Suppressor macrophage treated with lipopolysaccharide for 4 hours (primary cell): ENCODE data around the gene RITA1.

Experiments
- DNase-seq: peaks from one replicate; pipeline ENCODE4 v3.0.0-alpha.2; 2020

The RITA1 gene

GRCh38 chr12:113232089-113232839 is 46.7 kb downstream of the RITA1 start:
- DNase-seq, result peak; percentile 52

GRCh38 chr12:113232840-113233585 is 47.5 kb downstream of the RITA1 start:
- DNase-seq, result peak; percentile 93

- no peak for DNase-seq
These were observed 48.4 kb downstream of the RITA1 start for GRCh38 chr12:113233967-113234366.

- DNase-seq, result no peak
These were observed 49.0 kb downstream of the RITA1 start for GRCh38 chr12:113234483-113234882.

GRCh38 chr12:113235976-113236375 is 50.5 kb downstream of the RITA1 start:
- no peak for DNase-seq

GRCh38 chr12:113236539-113237399 is 51.2 kb downstream of the RITA1 start:
- peak; percentile 42 for DNase-seq

GRCh38 chr12:113237748-113238147 is 52.2 kb downstream of the RITA1 start:
- DNase-seq, result no peak

- DNase-seq, result no peak
These were observed 52.8 kb downstream of the RITA1 start for GRCh38 chr12:113238309-113238708.

- no peak for DNase-seq
These were observed 53.8 kb downstream of the RITA1 start for GRCh38 chr12:113239288-113239771.

- DNase-seq, result no peak
These were observed 54.4 kb downstream of the RITA1 start for GRCh38 chr12:113239811-113240331.

- DNase-seq, result peak; percentile 71
These were observed 54.9 kb downstream of the RITA1 start for GRCh38 chr12:113240395-113240794.

- DNase-seq, result peak; percentile 80
These were observed 55.9 kb downstream of the RITA1 start for GRCh38 chr12:113241191-113242025.
